ENCODE results near the gene NIM1K. TPM values are rescaled to one million over a fixed set of nuclear protein-coding genes. Genes with fewer than 3 reads are reported as not detected.

Gene NIM1K
- total and polyA plus RNA-seq, 2 donors from 2014 or later: 0.32 to 0.60 TPM

DNA sequence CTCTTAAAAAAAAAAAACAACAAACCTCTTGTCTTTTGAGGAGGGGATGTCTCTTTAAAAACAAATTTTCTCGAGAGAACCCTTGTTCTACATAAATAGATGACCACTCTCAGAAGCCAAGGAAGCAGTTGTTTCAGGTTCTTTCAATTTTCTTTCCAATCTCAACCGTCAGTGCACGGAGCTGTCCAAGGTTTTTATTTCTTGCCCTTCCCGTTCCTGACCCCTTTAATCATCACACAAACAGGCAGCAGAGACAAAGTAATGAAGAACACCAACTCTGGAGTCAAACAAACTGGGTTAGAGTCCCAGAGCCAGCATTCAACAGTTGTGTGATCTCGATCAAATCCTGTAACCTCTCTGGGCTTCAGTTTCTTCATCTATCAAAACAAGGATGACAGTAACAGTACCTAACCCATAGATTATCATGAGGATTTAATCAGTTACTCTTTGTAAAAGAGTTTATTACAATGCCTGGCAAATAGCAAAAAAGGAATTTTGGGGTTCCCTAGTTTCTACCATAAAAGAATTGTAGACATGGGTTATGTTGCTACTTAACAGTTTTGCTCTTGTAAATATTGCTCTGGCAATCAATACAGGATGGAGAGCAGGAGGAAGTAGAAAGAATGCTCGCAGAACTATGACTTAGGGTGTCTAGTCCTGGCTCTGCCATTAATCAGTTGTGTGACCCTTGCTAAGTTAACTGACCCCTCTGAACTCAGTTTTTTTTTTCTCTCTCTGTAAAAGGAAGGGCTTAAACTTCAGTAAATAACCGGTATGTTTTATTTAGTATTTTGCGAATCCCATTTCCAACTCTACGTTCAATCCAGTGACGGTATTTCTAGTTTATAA, 1.0 kb upstream of the NIM1K start:
- Histone ChIP-seq H3K4me3 (ENCODE audit: low read length in 3 of 3) (peak overlapping the region in 2 of 3 donors; percentile 60 to 66), H3K27me3 (ENCODE audit: control insufficient read depth, insufficient read depth, low read length) (no peaks in the 10 kb centered on the region), H3K27ac (ENCODE audit: low read depth in 2 of 2, low read length in 2 of 2) (no peak overlapping the region), H3K36me3 (ENCODE audit: control insufficient read depth in 2 of 3, insufficient read depth in 3 of 3, low read length in 3 of 3) (no peaks in the 10 kb centered on the region), H3K9ac (ENCODE audit: low read length in 3 of 3) (no peak overlapping the region), H3K4me1 (ENCODE audit: control insufficient read depth in 2 of 3, insufficient read depth in 2 of 3, low read depth in 1 of 3, low read length in 3 of 3) (peaks cover 3 to 12% (median 4%) of the 10 kb centered on the region in 3 donors), H3K9me3 (ENCODE audit: control insufficient read depth in 2 of 3, insufficient read depth in 1 of 3, low read length in 3 of 3) (no peaks in the 10 kb centered on the region)
- intact Hi-C loops (cut with DNase I): no loop called here
- DNase-seq (peak in 2 of 5 donors; percentile 53 to 69), FAIRE-seq (no peak)
- TF ChIP-seq, protein P1, sequence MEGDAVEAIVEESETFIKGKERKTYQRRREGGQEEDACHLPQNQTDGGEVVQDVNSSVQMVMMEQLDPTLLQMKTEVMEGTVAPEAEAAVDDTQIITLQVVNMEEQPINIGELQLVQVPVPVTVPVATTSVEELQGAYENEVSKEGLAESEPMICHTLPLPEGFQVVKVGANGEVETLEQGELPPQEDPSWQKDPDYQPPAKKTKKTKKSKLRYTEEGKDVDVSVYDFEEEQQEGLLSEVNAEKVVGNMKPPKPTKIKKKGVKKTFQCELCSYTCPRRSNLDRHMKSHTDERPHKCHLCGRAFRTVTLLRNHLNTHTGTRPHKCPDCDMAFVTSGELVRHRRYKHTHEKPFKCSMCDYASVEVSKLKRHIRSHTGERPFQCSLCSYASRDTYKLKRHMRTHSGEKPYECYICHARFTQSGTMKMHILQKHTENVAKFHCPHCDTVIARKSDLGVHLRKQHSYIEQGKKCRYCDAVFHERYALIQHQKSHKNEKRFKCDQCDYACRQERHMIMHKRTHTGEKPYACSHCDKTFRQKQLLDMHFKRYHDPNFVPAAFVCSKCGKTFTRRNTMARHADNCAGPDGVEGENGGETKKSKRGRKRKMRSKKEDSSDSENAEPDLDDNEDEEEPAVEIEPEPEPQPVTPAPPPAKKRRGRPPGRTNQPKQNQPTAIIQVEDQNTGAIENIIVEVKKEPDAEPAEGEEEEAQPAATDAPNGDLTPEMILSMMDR (IDR thresholded peaks at IDR 0.05; ENCODE audit: borderline replicate concordance, extremely low read depth, insufficient read depth): no peak

GRCh38 chr5:43192558-43193180, 644 bp downstream of the NIM1K start:
- Histone ChIP-seq H3K9me3 (ENCODE audit: control insufficient read depth in 2 of 3, insufficient read depth in 1 of 3, low read length in 3 of 3) (no peaks in the 10 kb centered on the region), H3K9ac (ENCODE audit: low read length in 3 of 3) (peak overlapping the region in 1 of 3 donors; percentile 11), H3K27me3 (ENCODE audit: control insufficient read depth, insufficient read depth, low read length) (no peaks in the 10 kb centered on the region), H3K27ac (ENCODE audit: low read depth in 2 of 2, low read length in 2 of 2) (peak overlapping the region in 1 of 2 donors; percentile 22), H3K36me3 (ENCODE audit: control insufficient read depth in 2 of 3, insufficient read depth in 3 of 3, low read length in 3 of 3) (no peaks in the 10 kb centered on the region), H3K4me3 (ENCODE audit: low read length in 3 of 3) (peak overlapping the region; percentile 4 to 71 (median 66)), H3K4me1 (ENCODE audit: control insufficient read depth in 2 of 3, insufficient read depth in 2 of 3, low read depth in 1 of 3, low read length in 3 of 3) (peaks cover 3 to 12% (median 4%) of the 10 kb centered on the region in 3 donors)
- peak in 4 of 5 donors; percentile 36 to 76 (median 44) for DNase-seq
- FAIRE-seq: no peak
- intact Hi-C loops (cut with DNase I): no loop called here
- TF ChIP-seq, protein P1 (IDR thresholded peaks at IDR 0.05; ENCODE audit: borderline replicate concordance, extremely low read depth, insufficient read depth): no peak

DNA sequence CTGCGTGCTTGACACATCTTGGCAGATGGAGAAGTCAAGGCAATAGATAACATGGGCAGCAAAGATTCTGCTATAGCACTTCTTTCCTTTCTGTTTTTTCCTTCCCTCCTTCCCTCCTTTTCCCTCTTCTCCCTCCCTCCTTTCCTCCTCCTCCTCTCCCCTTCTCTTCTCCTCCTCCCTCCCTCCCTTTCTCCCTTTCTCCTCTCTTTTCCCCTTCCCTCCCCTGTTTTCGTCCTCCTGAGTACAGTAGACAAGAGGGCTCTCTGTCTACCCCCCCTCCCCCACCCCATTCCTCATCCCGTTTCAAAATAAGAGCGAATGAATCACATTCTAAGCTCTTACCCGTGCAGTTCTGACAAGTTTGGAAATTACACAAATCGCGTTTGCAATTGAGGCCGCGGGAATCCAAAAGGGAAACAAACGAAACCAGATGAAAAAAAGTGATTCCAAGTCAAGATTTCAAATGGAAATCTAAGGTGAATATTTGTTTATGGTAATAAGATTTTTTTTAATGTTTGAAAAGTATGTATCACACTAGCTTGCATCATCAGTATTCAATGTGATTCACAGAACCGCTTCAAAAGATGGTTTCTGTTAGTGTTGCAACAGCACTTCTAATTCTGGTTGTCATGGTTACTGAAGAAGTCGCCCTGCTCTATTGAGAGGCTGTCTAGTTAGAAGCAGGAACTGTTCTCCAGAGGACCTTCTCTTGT, 1.3 kb downstream of the NIM1K start:
- H3K4me1 ChIP-seq (ENCODE audit: control insufficient read depth in 2 of 3, insufficient read depth in 2 of 3, low read depth in 1 of 3, low read length in 3 of 3): peaks cover 3 to 12% (median 4%) of the 10 kb centered on the region in 3 donors
- TF ChIP-seq, protein P1 (IDR thresholded peaks at IDR 0.05; ENCODE audit: borderline replicate concordance, extremely low read depth, insufficient read depth): no peak
- DNase-seq: peak in 2 of 5 donors; percentile 63 to 71
- H3K4me3 ChIP-seq (ENCODE audit: low read length in 3 of 3): peak overlapping the region; percentile 34 to 71 (median 66)
- H3K9me3 ChIP-seq (ENCODE audit: control insufficient read depth in 2 of 3, insufficient read depth in 1 of 3, low read length in 3 of 3): no peaks in the 10 kb centered on the region
- H3K27ac ChIP-seq (ENCODE audit: low read depth in 2 of 2, low read length in 2 of 2): no peak overlapping the region
- peak overlapping the region in 1 of 3 donors; percentile 11 for H3K9ac ChIP-seq (ENCODE audit: low read length in 3 of 3)
- intact Hi-C loops (cut with DNase I): no loop called here
- no peaks in the 10 kb centered on the region for H3K36me3 ChIP-seq (ENCODE audit: control insufficient read depth in 2 of 3, insufficient read depth in 3 of 3, low read length in 3 of 3)
- H3K27me3 ChIP-seq (ENCODE audit: control insufficient read depth, insufficient read depth, low read length): no peaks in the 10 kb centered on the region
- no peak for FAIRE-seq

All from kidney (tissue), 14 donors.